Left lung (tissue), 10 donors: ENCODE data around the gene PPFIA3. TPM values are rescaled to one million over a fixed set of nuclear protein-coding genes. Genes with fewer than 3 reads are reported as not detected.
A peak's percentile ranks its signal among the peaks of the same experiment; 100 is the strongest.

Source experiments
- ATAC-seq: fragments of 200-7000 bp; cut with Tn5 transposase; one replicate; pipeline ENCODE4 v1.9.1; 2020; ENCODE audit warnings: moderate library complexity
- DNase-seq, 4 donors: peaks; one replicate each; pipeline ENCODE4 v3.0.0-alpha.2; 2013 to 2020
- H3K27ac ChIP-seq, 2 donors: fragments of 200-600 bp; sonication (generic) in 1 of 2; one replicate each; pipeline versions ENCODE4 v1.5.0 to v1.8.0; 2020 to 2021
- H3K27me3 ChIP-seq, 2 donors: fragments of 200-600 bp; sonication (generic) in 1 of 2; one replicate each; pipeline versions ENCODE4 v1.5.0 to v1.8.0; 2020 to 2021
- H3K36me3 ChIP-seq, 2 donors: fragments of 200-600 bp; sonication (generic) in 1 of 2; one replicate each; pipeline versions ENCODE4 v1.5.0 to v1.8.0; 2020 to 2021
- H3K4me1 ChIP-seq, 2 donors: fragments of 200-600 bp; one replicate each; pipeline ENCODE4 v1.8.0; 2021
- H3K4me3 ChIP-seq, 2 donors: fragments of 200-600 bp; sonication (generic) in 1 of 2; one replicate each; pipeline versions ENCODE4 v1.5.0 to v1.8.0; 2020 to 2021; ENCODE audit warnings: mild to moderate bottlenecking in 1 of 2
- H3K9me3 ChIP-seq, 2 donors: fragments of 200-600 bp; sonication (generic) in 1 of 2; one replicate each; pipeline versions ENCODE4 v1.5.0 to v1.8.0; 2020 to 2021
- CTCF ChIP-seq, 2 donors: fragments of 200-600 bp; sonication (generic) in 1 of 2; IDR thresholded peaks; one replicate each; pipeline versions ENCODE4 v1.5.0 to v1.8.0; 2021; ENCODE audit warnings: antibody characterized with exemption in 2 of 2
- intact Hi-C, 2 donors: fragments of 100-400 bp; cut with DNase I; formaldehyde crosslinking; loops; one replicate each; pipeline versions ENCODE4 v1.11.2 to v1.14.2; 2022
- polyA plus RNA-seq, 6 donors: library from polyadenylated mRNA; unstranded; fragments of 120-200 nt; gene quantifications; one replicate each; pipeline ENCODE4 v1.2.1, GENCODE V29; 2013; ENCODE audit not compliant: insufficient read length in 6 of 6
- total RNA-seq, 2 donors: library from RNA; stranded (reverse); fragmentation: NEBNext Ultra II Directional; extraction: Animal tissue kit (Norgen Biotek cat#: 25700); gene quantifications; one replicate each; pipeline ENCODE4 v1.2.1, GENCODE V29; 2021
- donor health status: DM: no; HTN: yes; CAD: no.
- donor health status: DM: no; HTN: no; CAD: no.

PPFIA3 gene
- total and polyA plus RNA-seq, 8 donors: 5.9 to 9.9 (median 7.6) TPM

GRCh38 chr19:49148044-49148682 lies 28.8 kb downstream of the PPFIA3 start:
- H3K4me1 ChIP-seq: peaks cover 12 to 50% of the 10 kb centered on the region in 2 donors

GRCh38 chr19:49148784-49149651 lies 29.7 kb downstream of the PPFIA3 start:
- no peak for TF ChIP-seq CTCF (IDR thresholded peaks at IDR 0.05)
- ATAC-seq (peak; percentile 89), DNase-seq (peak; percentile 94 to 97 (median 96))
- H3K27me3 ChIP-seq: peaks cover 0 to 61% of the 10 kb centered on the region in 2 donors
- intact Hi-C loops: loop anchor here in 1 of 2 donors (5.0 kb wide), 1 partner anchor 52 kb away; no protein-coding TSS in a partner anchor
- peak overlapping the region; percentile 70 to 73 for H3K27ac ChIP-seq
- H3K4me3 ChIP-seq: peak overlapping the region; percentile 61 to 64
- H3K9me3 ChIP-seq: no peaks in the 10 kb centered on the region
- peaks cover 12 to 49% of the 10 kb centered on the region in 2 donors for H3K4me1 ChIP-seq
- H3K36me3 ChIP-seq: no peaks in the 10 kb centered on the region

More at GRCh38 chr19:49148044-49148682, 28.8 kb downstream of the PPFIA3 start:
- Histone ChIP-seq H3K27ac (peak overlapping the region; percentile 63 to 73), H3K9me3 (no peaks in the 10 kb centered on the region), H3K36me3 (no peaks in the 10 kb centered on the region), H3K27me3 (peaks cover 0 to 61% of the 10 kb centered on the region in 2 donors), H3K4me3 (peak overlapping the region; percentile 61 to 64)
- DNase-seq: peak in 1 of 4 donors; percentile 50
- no peak for TF ChIP-seq CTCF (IDR thresholded peaks at IDR 0.05)
- no peak for ATAC-seq
- intact Hi-C loops: loop anchor here in 1 of 2 donors (5.0 kb wide), 1 partner anchor 51 kb away; no protein-coding TSS in a partner anchor

- H3K4me1 ChIP-seq: peaks cover 12 to 49% of the 10 kb centered on the region in 2 donors
- no peaks in the 10 kb centered on the region for H3K36me3 ChIP-seq
- intact Hi-C loops: loop anchor here in 1 of 2 donors (5.0 kb wide), 1 partner anchor 52 kb away; no protein-coding TSS in a partner anchor
- no peaks in the 10 kb centered on the region for H3K9me3 ChIP-seq
- peaks cover 0 to 61% of the 10 kb centered on the region in 2 donors for H3K27me3 ChIP-seq
- peak overlapping the region; percentile 61 to 64 for H3K4me3 ChIP-seq
- peak; percentile 50 to 91 (median 73) for DNase-seq
- peak overlapping the region; percentile 70 to 73 for H3K27ac ChIP-seq
- no peak for TF ChIP-seq CTCF (IDR thresholded peaks at IDR 0.05)
- peak; percentile 40 for ATAC-seq
These were observed 30.3 kb downstream of the PPFIA3 start for GRCh38 chr19:49149652-49150105.

- Histone ChIP-seq H3K27ac (peak overlapping the region; percentile 70 to 73), H3K9me3 (no peaks in the 10 kb centered on the region), H3K4me3 (peak overlapping the region; percentile 61 to 64), H3K36me3 (no peaks in the 10 kb centered on the region), H3K27me3 (peaks cover 0 to 61% of the 10 kb centered on the region in 2 donors), H3K4me1 (peaks cover 12 to 49% of the 10 kb centered on the region in 2 donors)
- intact Hi-C loops: no loop called here
- no peak for TF ChIP-seq CTCF (IDR thresholded peaks at IDR 0.05)
- peak; percentile 82 to 93 (median 92) for DNase-seq
- peak; percentile 74 for ATAC-seq
These were observed 31.0 kb downstream of the PPFIA3 start for GRCh38 chr19:49150106-49150943.
